GM18502 (cell line): ENCODE results near the gene DUSP3.
A peak's percentile ranks its signal among the peaks of the same experiment; 100 is the strongest.

ENCODE experiments used
- ATAC-seq: cut with Tn5 transposase; IDR thresholded peaks from one replicate; pipeline ENCODE4 v1.9.1; 2021; ENCODE audit warnings: mild to moderate bottlenecking; ENCODE audit not compliant: unreplicated experiment, poor library complexity

DUSP3 gene

GRCh38 chr17:43778337-43779144 is at the start of gene DUSP3:
Gene DUSP3 (minus strand): TSS chr17:43778977. CDS start chr17:43778924, 53 bp downstream.
- ATAC-seq = peak; percentile 88

GRCh38 chr17:43827596-43827995 is 48.8 kb upstream of the DUSP3 start:
- no peak for ATAC-seq

GRCh38 chr17:43826206-43826605 is 47.4 kb upstream of the DUSP3 start:
- no peak for ATAC-seq

- ATAC-seq = no peak
Measured at GRCh38 chr17:43825567-43825966, 46.8 kb upstream of the DUSP3 start.

- ATAC-seq = no peak
Measured at GRCh38 chr17:43823350-43824084, 44.7 kb upstream of the DUSP3 start.

- no peak for ATAC-seq
Measured at GRCh38 chr17:43822570-43823190, 43.9 kb upstream of the DUSP3 start.

GRCh38 chr17:43820759-43821158 is 42.0 kb upstream of the DUSP3 start:
- ATAC-seq = no peak

- ATAC-seq = no peak
Measured at GRCh38 chr17:43818966-43819365, 40.2 kb upstream of the DUSP3 start.

GRCh38 chr17:43817826-43818225 is 39.0 kb upstream of the DUSP3 start:
- ATAC-seq = no peak

GRCh38 chr17:43816336-43817320 is 37.9 kb upstream of the DUSP3 start:
- no peak for ATAC-seq

GRCh38 chr17:43814714-43815113 is 35.9 kb upstream of the DUSP3 start:
- ATAC-seq = no peak

- ATAC-seq = no peak
Measured at GRCh38 chr17:43814026-43814425, 35.2 kb upstream of the DUSP3 start.

- ATAC-seq = no peak
Measured at GRCh38 chr17:43813386-43813785, 34.6 kb upstream of the DUSP3 start.

- no peak for ATAC-seq
Measured at GRCh38 chr17:43812396-43813265, 33.9 kb upstream of the DUSP3 start.

GRCh38 chr17:43810823-43811222 is 32.0 kb upstream of the DUSP3 start:
- ATAC-seq = no peak

- no peak for ATAC-seq
Measured at GRCh38 chr17:43810226-43810715, 31.5 kb upstream of the DUSP3 start.

GRCh38 chr17:43809121-43809520 is 30.3 kb upstream of the DUSP3 start:
- ATAC-seq = no peak

- no peak for ATAC-seq
Measured at GRCh38 chr17:43808076-43808475, 29.3 kb upstream of the DUSP3 start.

- ATAC-seq = no peak
Measured at GRCh38 chr17:43805117-43805516, 26.3 kb upstream of the DUSP3 start.
